GM21576 (cell line): ENCODE results near the gene SRSF11.
"Not testable (repeated sequence)": the region's sequence is repeated elsewhere in the genome, so short reads cannot be mapped to it uniquely, and the experiment has no call there.

Source experiments
- ATAC-seq: cut with Tn5 transposase; IDR thresholded peaks from one replicate; pipeline ENCODE4 v1.9.1; 2021; ENCODE audit warnings: mild to moderate bottlenecking, moderate library complexity; ENCODE audit not compliant: unreplicated experiment

SRSF11 gene

GRCh38 chr1:70221238-70222121 is at the start of gene SRSF11:
Gene SRSF11 (plus strand): TSS chr1:70221380. CDS start chr1:70221637, 257 bp downstream.
- peak; percentile 92 for ATAC-seq

- ATAC-seq: no peak
These were observed 49.7 kb upstream of the SRSF11 start for GRCh38 chr1:70171512-70171911.

GRCh38 chr1:70185181-70185580 is 36.0 kb upstream of the SRSF11 start:
- not testable (repeated sequence) for ATAC-seq

GRCh38 chr1:70188522-70188921 is 32.7 kb upstream of the SRSF11 start:
- ATAC-seq: no peak

- ATAC-seq: no peak
These were observed 31.0 kb upstream of the SRSF11 start for GRCh38 chr1:70190180-70190579.

- not testable (repeated sequence) for ATAC-seq
These were observed 28.7 kb upstream of the SRSF11 start for GRCh38 chr1:70192446-70192845.

GRCh38 chr1:70194601-70195000 is 26.6 kb upstream of the SRSF11 start:
- ATAC-seq: no peak

- ATAC-seq: no peak
These were observed 25.8 kb upstream of the SRSF11 start for GRCh38 chr1:70195342-70195741.

- ATAC-seq: no peak
These were observed 24.8 kb upstream of the SRSF11 start for GRCh38 chr1:70196333-70196732.

- no peak for ATAC-seq
These were observed 21.1 kb upstream of the SRSF11 start for GRCh38 chr1:70200065-70200464.

- ATAC-seq: no peak
These were observed 18.9 kb upstream of the SRSF11 start for GRCh38 chr1:70202173-70202758.

GRCh38 chr1:70204139-70204538 is 17.0 kb upstream of the SRSF11 start:
- no peak for ATAC-seq

- no peak for ATAC-seq
These were observed 16.6 kb upstream of the SRSF11 start for GRCh38 chr1:70204600-70204999.

- peak; percentile 28 for ATAC-seq
These were observed 16.1 kb upstream of the SRSF11 start for GRCh38 chr1:70205071-70205433.

- ATAC-seq: peak; percentile 86
These were observed 15.6 kb upstream of the SRSF11 start, which contains the start of gene LRRC40 for GRCh38 chr1:70205434-70206118. Gene LRRC40 (minus strand): TSS chr1:70205579. CDS start chr1:70205540, 39 bp downstream.

GRCh38 chr1:70206833-70207232 is 14.3 kb upstream of the SRSF11 start:
- ATAC-seq: not testable (repeated sequence)

GRCh38 chr1:70207492-70207891 is 13.7 kb upstream of the SRSF11 start:
- ATAC-seq: no peak

- no peak for ATAC-seq
These were observed 12.9 kb upstream of the SRSF11 start for GRCh38 chr1:70208292-70208691.

GRCh38 chr1:70210820-70211219 is 10.4 kb upstream of the SRSF11 start:
- no peak for ATAC-seq

GRCh38 chr1:70211541-70211940 is 9.6 kb upstream of the SRSF11 start:
- ATAC-seq: no peak

- ATAC-seq: no peak
These were observed 1.2 kb upstream of the SRSF11 start for GRCh38 chr1:70220015-70220414.
